Activated naive CD4-positive, alpha-beta T cell treated with anti-CD3 and anti-CD28 coated beads, Interleukin-2, amount 50 U/mL, for 72 hours (primary cell): Measurements from ENCODE around the gene L3HYPDH. TPM values are rescaled to one million over a fixed set of nuclear protein-coding genes. Genes with fewer than 3 reads are reported as not detected.

Experiments used
- ATAC-seq, 2 donors: fragments of 150-1000 bp; cut with Tn5 transposase; 2 replicates each; pipeline ENCODE4 v1.10.0; 2021; ENCODE audit warnings: mild to moderate bottlenecking in 2 of 2, moderate library complexity in 2 of 2
- DNase-seq, 2 donors: peaks; one replicate each; pipeline ENCODE4 v3.0.0; 2021 to 2022; ENCODE audit warnings: low spot score in 2 of 2
- H3K27ac Mint-ChIP-seq, 2 donors: one replicate each; pipeline ENCODE4 v1.8.0; 2022; ENCODE audit warnings: mild to moderate bottlenecking in 2 of 2, mixed read lengths in 2 of 2
- H3K36me3 Mint-ChIP-seq, 2 donors: one replicate each; pipeline ENCODE4 v1.8.0; 2022; ENCODE audit warnings: mixed read lengths in 2 of 2
- H3K9me3 Mint-ChIP-seq, 2 donors: one replicate each; pipeline ENCODE4 v1.8.0; 2022; ENCODE audit warnings: mixed read lengths in 2 of 2
- total RNA-seq, 2 donors: library from RNA; stranded (reverse); gene quantifications; one replicate each; pipeline ENCODE4 v1.2.3, GENCODE V29; 2022

L3HYPDH gene
- total RNA-seq: 10 to 100 TPM in 1 of 2 donors, 1 to 10 TPM in 1; 6.4 to 16.2 TPM

- DNase-seq: peak; percentile 94 to 96
- Mint-ChIP-seq H3K9me3 (no peaks in the 10 kb centered on the region), H3K27ac (peak within 1 kb of the TSS; percentile 90 to 92), H3K36me3 (peaks cover 18 to 30% of the 10 kb centered on the region in 2 donors)
- ATAC-seq: peak; percentile 95 to 98
Observed at GRCh38 chr14:59483819-59484638, at the start of gene L3HYPDH, which contains the start of gene JKAMP. L3HYPDH (minus strand) TSS chr14:59484408; CDS start chr14:59484316, 92 bp downstream. JKAMP (plus strand) TSS chr14:59484517; CDS start chr14:59484590, 73 bp downstream.

DNA sequence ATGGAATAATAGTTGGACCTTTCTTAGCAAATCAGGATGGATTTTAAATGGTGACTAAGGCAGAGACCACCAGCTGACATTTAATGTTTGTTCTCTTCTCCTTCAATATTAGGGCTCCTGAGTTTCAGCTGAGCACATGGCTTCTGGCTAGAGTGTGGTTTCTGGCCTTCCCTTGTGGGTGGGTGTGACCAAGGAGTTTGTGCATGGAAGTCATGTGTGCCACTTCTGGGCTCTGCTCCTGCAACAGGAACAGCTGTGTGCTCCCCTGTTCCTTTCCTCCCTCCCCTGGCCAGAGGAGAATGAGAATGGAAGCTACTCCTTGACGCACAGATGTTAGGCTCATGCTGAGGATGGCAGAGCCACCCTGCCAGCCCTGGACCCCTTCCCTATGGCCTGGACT is 48.2 kb upstream of the L3HYPDH start:
- Mint-ChIP-seq H3K36me3 (peaks cover 0 to 4% of the 10 kb centered on the region in 2 donors), H3K9me3 (peaks cover 0 to 7% of the 10 kb centered on the region in 2 donors), H3K27ac (no peak overlapping the region)
- DNase-seq (no peak), ATAC-seq (no peak)

- DNase-seq (no peak), ATAC-seq (no peak)
- no peak overlapping the region for H3K27ac Mint-ChIP-seq
- H3K9me3 Mint-ChIP-seq: peaks cover 0 to 7% of the 10 kb centered on the region in 2 donors
- H3K36me3 Mint-ChIP-seq: peaks cover 0 to 4% of the 10 kb centered on the region in 2 donors
Observed at GRCh38 chr14:59530349-59530748, 46.1 kb upstream of the L3HYPDH start.

DNA sequence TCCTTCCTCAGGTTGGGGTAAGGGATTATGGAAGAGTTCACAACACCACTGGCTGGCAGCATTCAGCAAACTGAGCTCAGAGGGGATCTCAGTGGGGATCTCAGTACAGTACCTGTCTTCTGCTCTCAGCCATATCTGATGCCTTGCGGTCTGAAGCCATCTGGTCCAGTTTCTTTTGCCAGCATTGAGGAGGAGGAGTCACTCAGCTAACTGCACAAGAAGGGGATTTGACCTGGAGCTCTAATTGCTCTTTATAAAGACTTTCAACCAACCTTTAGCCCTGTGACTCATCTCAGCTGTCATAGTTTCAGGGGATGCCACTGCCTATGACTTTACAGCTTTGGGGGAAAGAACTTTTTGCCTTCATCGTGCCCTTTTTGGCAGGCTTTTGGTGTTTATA is 45.0 kb upstream of the L3HYPDH start:
- ATAC-seq (peak in 1 of 2 donors; percentile 20), DNase-seq (no peak)
- Mint-ChIP-seq H3K9me3 (peaks cover 0 to 7% of the 10 kb centered on the region in 2 donors), H3K36me3 (peaks cover 0 to 4% of the 10 kb centered on the region in 2 donors), H3K27ac (no peak overlapping the region)

- Mint-ChIP-seq H3K36me3 (peaks cover 0 to 4% of the 10 kb centered on the region in 2 donors), H3K27ac (no peak overlapping the region), H3K9me3 (no peaks in the 10 kb centered on the region)
- DNase-seq (no peak), ATAC-seq (no peak)
Observed at GRCh38 chr14:59520224-59520623, 36.0 kb upstream of the L3HYPDH start.

DNA sequence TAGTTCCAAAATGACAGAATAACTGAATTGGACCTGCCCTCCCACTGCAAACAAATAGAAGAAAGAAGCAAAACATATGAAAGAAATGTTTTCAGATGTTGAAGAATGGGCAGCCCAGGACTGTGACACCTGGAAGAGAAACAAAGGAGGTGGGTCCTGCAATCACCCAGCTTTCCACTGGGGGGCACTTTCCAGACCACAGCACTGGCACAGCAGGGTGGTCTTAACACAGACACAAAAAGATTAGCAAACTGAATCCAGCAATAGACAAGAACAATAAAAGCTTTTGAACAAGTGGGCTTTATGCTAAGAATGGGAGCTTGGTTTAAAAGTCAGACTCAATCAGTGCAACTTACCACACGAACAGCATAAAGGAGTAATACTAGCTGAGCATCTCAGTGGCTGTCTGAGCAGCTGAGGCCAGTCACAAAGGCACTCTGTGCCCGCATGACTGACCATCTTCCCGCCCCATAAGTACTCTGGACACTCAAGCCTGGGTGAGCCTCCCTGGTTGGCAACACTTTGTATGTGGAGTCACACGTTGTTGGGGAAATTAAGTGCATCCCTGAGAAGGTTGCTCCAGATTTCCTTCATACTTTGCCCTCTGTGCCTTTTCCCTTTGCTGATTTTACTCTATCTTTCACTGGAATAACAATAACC is 27.8 kb upstream of the L3HYPDH start:
- Mint-ChIP-seq H3K27ac (no peak overlapping the region), H3K36me3 (peaks cover 0 to 8% of the 10 kb centered on the region in 2 donors), H3K9me3 (peaks cover 0 to 3% of the 10 kb centered on the region in 2 donors)
- ATAC-seq (no peak), DNase-seq (no peak)

- peaks cover 0 to 8% of the 10 kb centered on the region in 2 donors for H3K36me3 Mint-ChIP-seq
- DNase-seq (no peak), ATAC-seq (no peak)
- H3K9me3 Mint-ChIP-seq: peaks cover 0 to 3% of the 10 kb centered on the region in 2 donors
- H3K27ac Mint-ChIP-seq: no peak overlapping the region
Observed at GRCh38 chr14:59510966-59511365, 26.8 kb upstream of the L3HYPDH start.

DNA sequence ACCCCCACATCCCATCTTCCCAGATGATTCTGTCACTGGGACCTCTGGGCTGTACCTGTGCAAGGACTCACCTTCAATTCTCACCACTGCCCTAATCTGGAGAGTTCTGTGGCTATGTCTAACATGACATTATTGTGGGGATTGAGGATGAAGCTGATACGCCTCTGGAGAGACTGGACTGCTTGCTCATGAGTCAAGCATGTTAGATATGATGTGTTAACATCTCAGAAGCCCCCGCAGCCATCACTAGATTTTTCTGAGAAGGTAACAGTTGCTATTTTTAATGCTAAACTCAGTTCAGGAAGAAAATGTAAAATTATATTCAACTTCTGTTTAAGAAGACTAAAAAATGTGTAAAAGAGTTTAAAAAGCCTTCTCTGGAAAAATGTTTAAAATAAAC is 25.8 kb upstream of the L3HYPDH start:
- no peak for ATAC-seq
- peaks cover 0 to 3% of the 10 kb centered on the region in 2 donors for H3K9me3 Mint-ChIP-seq
- no peak overlapping the region for H3K27ac Mint-ChIP-seq
- peaks cover 0 to 4% of the 10 kb centered on the region in 2 donors for H3K36me3 Mint-ChIP-seq
- no peak for DNase-seq

DNA sequence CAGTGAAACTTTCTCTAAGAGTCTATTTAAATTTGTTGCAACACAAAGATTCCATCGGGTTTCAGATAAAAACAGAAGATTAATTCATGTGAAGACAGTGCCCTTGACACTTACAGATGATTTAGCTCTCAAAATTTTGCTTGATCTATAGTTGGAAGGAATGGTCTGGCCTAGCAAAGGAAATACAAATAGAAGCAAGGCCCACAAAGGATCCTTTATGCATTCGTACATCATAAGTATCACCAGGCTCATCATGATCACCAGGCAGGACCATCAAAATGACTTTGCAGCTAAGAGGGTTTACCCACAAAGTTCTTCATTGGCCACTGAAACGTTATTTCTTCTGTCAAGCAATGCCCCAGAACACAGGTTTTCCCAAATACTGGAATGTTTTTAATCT is 24.9 kb upstream of the L3HYPDH start:
- ATAC-seq (no peak), DNase-seq (no peak)
- H3K36me3 Mint-ChIP-seq: peaks cover 0 to 1% of the 10 kb centered on the region in 2 donors
- no peak overlapping the region for H3K27ac Mint-ChIP-seq
- H3K9me3 Mint-ChIP-seq: no peaks in the 10 kb centered on the region

DNA sequence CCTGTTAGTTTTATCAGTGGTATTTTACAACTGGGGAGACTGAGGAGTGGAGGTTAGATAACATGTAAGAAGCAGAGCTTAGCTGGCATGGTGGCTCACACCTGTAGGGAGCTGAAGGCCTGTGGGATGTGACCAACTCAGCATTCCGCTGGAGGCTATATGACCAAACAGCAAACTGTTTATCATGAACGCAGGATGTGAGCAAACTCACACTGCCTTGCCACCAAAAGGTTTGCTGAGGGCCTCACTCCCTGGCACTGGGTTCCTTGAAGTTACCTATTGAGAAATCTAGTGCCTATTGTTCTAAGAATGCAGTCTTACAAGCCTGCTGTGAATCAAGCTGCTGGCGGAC is 23.5 kb upstream of the L3HYPDH start:
- no peak for ATAC-seq
- H3K36me3 Mint-ChIP-seq: no peaks in the 10 kb centered on the region
- H3K9me3 Mint-ChIP-seq: no peaks in the 10 kb centered on the region
- no peak overlapping the region for H3K27ac Mint-ChIP-seq
- no peak for DNase-seq

- H3K9me3 Mint-ChIP-seq: no peaks in the 10 kb centered on the region
- DNase-seq: peak in 1 of 2 donors; percentile 61
- no peaks in the 10 kb centered on the region for H3K36me3 Mint-ChIP-seq
- peak; percentile 66 to 84 for ATAC-seq
- no peak overlapping the region for H3K27ac Mint-ChIP-seq
Observed at GRCh38 chr14:59507063-59507751, 23.0 kb upstream of the L3HYPDH start.

- peaks cover 0 to 4% of the 10 kb centered on the region in 2 donors for H3K36me3 Mint-ChIP-seq
- ATAC-seq (no peak), DNase-seq (no peak)
- H3K27ac Mint-ChIP-seq: no peak overlapping the region
- H3K9me3 Mint-ChIP-seq: no peaks in the 10 kb centered on the region
Observed at GRCh38 chr14:59503256-59503655, 19.0 kb upstream of the L3HYPDH start.

DNA sequence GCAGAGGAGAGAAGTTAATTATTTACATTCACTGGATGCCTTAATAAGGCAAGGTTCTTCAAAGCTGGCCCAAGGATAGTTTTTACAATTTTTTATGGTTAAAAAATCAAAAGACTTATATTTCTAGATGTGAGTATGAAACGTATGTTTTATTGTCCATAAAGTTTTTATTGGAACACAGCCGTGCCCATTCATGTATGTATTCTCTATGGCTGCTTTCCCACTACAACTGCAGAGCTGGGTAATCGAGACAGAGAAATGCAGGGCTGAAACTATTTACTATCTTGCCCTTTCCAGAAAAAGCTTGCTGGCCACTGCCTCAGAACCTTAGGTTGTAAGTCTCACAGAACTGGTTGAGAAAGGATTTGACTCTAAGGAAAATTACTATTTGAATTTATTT is 16.5 kb upstream of the L3HYPDH start:
- peaks cover 0 to 4% of the 10 kb centered on the region in 2 donors for H3K36me3 Mint-ChIP-seq
- no peak overlapping the region for H3K27ac Mint-ChIP-seq
- H3K9me3 Mint-ChIP-seq: no peaks in the 10 kb centered on the region
- ATAC-seq (no peak), DNase-seq (no peak)

DNA sequence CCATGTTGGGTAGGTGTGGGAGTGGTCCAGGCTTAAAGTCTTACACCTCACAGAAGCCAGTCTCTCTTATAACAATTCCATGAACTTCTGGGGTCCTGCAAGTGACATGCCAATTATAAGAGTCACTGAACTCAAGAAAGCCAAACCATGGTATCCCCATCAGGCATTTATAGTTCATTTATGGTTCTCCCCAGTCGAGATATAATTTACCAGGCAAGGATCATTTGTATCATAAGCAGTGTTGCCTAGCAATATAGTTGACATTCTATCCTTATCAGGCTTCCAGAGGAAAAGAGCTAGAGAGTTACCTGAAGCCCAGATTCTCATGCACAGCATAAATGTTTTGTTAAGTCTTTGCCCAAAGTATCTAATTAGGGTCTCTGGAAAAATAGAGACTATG is 8.2 kb upstream of the L3HYPDH start:
- DNase-seq: no peak
- no peak overlapping the region for H3K27ac Mint-ChIP-seq
- ATAC-seq: no peak

DNA sequence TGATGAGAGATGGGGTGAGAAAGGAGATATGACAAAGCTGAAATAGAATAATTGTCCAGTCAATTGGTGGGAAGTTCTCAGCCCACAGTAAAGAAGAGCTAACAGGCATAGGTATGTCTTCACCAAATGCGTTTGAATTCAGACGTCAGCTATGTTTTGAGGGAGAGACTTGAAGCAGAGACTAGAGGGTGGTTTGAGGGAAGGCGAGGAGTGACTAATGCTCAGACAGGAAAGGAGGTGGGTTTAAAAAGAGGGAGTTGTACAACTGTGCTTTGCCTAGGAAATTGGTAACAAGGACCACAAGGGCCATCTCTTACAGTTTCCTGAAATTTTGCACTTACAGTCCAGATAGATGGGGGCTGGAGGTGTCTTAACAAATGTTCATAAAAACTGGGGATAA is 6.5 kb upstream of the L3HYPDH start:
- H3K27ac Mint-ChIP-seq: no peak overlapping the region

More for the DNA sequence above, 8.2 kb upstream of the L3HYPDH start:
- Mint-ChIP-seq H3K36me3 (peaks cover 37 to 38% of the 10 kb centered on the region in 2 donors), H3K9me3 (no peaks in the 10 kb centered on the region)

GRCh38 chr14:59484639-59485175 is 499 bp upstream of the L3HYPDH start:
- H3K27ac Mint-ChIP-seq: peak overlapping the region; percentile 87 to 90
- peak; percentile 59 to 65 for ATAC-seq
- no peaks in the 10 kb centered on the region for H3K9me3 Mint-ChIP-seq
- H3K36me3 Mint-ChIP-seq: peaks cover 25 to 35% of the 10 kb centered on the region in 2 donors
- no peak for DNase-seq

More for the DNA sequence above, 6.5 kb upstream of the L3HYPDH start:
- Mint-ChIP-seq H3K9me3 (no peaks in the 10 kb centered on the region), H3K36me3 (peaks cover 37 to 38% of the 10 kb centered on the region in 2 donors)
- ATAC-seq (no peak), DNase-seq (no peak)
